ENCODE results near the gene NME2. TPM values are rescaled to one million over a fixed set of nuclear protein-coding genes. Genes with fewer than 3 reads are reported as not detected.

The NME2 gene
- total and polyA plus RNA-seq, 2 of the 8 experiments (the other 6 are each of a cell fraction or from before 2014, with no cell fraction given) = 827 to 929 TPM

DNA sequence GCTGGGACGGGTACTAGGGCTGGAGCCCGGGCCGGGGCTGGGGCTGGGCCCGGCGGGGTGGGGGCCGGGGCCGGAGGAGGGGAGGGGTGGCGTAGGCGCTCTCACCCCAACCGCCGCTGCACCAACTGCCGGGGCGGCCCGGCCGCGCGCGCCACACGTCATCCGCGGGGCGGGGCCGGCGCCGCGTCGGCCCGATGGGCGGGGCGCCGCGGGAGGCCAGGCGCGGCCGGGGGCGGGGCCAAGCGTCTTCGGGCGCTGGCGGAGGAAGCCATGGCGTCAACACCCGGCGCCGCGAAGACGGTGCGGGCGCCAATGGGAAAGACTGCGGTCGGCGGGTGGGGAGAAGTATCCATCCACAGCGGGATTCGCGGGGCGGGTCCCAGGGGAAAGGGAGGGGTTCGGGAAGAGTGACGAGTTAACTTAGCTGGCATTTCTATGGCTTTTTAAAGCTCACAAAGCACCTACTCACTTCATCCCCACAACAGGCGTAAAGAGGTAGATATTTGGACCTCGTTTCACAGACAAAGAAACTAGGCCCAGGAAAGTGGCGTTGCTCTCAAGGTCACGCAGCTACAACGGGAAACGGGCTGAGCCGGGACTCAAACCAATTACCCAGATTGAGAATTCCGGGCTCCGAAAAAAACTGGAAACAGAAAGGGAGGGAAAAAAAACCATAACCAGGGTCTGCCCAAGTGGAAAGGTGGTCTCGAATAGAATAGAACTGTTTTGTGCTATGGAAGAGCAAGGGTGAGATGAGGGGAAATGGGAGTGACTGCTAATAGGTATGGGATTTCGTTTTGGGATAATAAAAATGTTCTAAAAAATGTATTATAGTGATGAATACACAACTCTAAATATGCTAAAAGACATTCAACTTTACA is 45.2 kb upstream of the NME2 start, which contains the start of gene SPAG9 (continued):
- TF ChIP-seq, protein P1, sequence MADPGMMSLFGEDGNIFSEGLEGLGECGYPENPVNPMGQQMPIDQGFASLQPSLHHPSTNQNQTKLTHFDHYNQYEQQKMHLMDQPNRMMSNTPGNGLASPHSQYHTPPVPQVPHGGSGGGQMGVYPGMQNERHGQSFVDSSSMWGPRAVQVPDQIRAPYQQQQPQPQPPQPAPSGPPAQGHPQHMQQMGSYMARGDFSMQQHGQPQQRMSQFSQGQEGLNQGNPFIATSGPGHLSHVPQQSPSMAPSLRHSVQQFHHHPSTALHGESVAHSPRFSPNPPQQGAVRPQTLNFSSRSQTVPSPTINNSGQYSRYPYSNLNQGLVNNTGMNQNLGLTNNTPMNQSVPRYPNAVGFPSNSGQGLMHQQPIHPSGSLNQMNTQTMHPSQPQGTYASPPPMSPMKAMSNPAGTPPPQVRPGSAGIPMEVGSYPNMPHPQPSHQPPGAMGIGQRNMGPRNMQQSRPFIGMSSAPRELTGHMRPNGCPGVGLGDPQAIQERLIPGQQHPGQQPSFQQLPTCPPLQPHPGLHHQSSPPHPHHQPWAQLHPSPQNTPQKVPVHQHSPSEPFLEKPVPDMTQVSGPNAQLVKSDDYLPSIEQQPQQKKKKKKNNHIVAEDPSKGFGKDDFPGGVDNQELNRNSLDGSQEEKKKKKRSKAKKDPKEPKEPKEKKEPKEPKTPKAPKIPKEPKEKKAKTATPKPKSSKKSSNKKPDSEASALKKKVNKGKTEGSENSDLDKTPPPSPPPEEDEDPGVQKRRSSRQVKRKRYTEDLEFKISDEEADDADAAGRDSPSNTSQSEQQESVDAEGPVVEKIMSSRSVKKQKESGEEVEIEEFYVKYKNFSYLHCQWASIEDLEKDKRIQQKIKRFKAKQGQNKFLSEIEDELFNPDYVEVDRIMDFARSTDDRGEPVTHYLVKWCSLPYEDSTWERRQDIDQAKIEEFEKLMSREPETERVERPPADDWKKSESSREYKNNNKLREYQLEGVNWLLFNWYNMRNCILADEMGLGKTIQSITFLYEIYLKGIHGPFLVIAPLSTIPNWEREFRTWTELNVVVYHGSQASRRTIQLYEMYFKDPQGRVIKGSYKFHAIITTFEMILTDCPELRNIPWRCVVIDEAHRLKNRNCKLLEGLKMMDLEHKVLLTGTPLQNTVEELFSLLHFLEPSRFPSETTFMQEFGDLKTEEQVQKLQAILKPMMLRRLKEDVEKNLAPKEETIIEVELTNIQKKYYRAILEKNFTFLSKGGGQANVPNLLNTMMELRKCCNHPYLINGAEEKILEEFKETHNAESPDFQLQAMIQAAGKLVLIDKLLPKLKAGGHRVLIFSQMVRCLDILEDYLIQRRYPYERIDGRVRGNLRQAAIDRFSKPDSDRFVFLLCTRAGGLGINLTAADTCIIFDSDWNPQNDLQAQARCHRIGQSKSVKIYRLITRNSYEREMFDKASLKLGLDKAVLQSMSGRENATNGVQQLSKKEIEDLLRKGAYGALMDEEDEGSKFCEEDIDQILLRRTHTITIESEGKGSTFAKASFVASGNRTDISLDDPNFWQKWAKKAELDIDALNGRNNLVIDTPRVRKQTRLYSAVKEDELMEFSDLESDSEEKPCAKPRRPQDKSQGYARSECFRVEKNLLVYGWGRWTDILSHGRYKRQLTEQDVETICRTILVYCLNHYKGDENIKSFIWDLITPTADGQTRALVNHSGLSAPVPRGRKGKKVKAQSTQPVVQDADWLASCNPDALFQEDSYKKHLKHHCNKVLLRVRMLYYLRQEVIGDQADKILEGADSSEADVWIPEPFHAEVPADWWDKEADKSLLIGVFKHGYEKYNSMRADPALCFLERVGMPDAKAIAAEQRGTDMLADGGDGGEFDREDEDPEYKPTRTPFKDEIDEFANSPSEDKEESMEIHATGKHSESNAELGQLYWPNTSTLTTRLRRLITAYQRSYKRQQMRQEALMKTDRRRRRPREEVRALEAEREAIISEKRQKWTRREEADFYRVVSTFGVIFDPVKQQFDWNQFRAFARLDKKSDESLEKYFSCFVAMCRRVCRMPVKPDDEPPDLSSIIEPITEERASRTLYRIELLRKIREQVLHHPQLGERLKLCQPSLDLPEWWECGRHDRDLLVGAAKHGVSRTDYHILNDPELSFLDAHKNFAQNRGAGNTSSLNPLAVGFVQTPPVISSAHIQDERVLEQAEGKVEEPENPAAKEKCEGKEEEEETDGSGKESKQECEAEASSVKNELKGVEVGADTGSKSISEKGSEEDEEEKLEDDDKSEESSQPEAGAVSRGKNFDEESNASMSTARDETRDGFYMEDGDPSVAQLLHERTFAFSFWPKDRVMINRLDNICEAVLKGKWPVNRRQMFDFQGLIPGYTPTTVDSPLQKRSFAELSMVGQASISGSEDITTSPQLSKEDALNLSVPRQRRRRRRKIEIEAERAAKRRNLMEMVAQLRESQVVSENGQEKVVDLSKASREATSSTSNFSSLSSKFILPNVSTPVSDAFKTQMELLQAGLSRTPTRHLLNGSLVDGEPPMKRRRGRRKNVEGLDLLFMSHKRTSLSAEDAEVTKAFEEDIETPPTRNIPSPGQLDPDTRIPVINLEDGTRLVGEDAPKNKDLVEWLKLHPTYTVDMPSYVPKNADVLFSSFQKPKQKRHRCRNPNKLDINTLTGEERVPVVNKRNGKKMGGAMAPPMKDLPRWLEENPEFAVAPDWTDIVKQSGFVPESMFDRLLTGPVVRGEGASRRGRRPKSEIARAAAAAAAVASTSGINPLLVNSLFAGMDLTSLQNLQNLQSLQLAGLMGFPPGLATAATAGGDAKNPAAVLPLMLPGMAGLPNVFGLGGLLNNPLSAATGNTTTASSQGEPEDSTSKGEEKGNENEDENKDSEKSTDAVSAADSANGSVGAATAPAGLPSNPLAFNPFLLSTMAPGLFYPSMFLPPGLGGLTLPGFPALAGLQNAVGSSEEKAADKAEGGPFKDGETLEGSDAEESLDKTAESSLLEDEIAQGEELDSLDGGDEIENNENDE (IDR thresholded peaks at IDR 0.05; ENCODE audit: insufficient replicate concordance, low read length) = no peak
- TF ChIP-seq, protein P2, sequence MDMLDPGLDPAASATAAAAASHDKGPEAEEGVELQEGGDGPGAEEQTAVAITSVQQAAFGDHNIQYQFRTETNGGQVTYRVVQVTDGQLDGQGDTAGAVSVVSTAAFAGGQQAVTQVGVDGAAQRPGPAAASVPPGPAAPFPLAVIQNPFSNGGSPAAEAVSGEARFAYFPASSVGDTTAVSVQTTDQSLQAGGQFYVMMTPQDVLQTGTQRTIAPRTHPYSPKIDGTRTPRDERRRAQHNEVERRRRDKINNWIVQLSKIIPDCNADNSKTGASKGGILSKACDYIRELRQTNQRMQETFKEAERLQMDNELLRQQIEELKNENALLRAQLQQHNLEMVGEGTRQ (IDR thresholded peaks at IDR 0.05; ENCODE audit: low read length) = no peak
- TF ChIP-seq, protein P3, sequence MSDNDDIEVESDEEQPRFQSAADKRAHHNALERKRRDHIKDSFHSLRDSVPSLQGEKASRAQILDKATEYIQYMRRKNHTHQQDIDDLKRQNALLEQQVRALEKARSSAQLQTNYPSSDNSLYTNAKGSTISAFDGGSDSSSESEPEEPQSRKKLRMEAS (IDR thresholded peaks at IDR 0.05) = no peak
- TF ChIP-seq KDM5A (IDR thresholded peaks at IDR 0.05; ENCODE audit: low read length) = no peak
- peak; percentile 0 for TF ChIP-seq SAP30 (IDR thresholded peaks at IDR 0.05; ENCODE audit: insufficient read depth, insufficient replicate concordance, low read length)
- no peak for TF ChIP-seq EP300 (IDR thresholded peaks at IDR 0.05; ENCODE audit: borderline replicate concordance in 1 of 2, low read depth in 2 of 2, low read length in 2 of 2)
- TF ChIP-seq EGR1 (IDR thresholded peaks at IDR 0.05; ENCODE audit: borderline replicate concordance, low read depth, low read length) = no peak
- TF ChIP-seq SIX5 (IDR thresholded peaks at IDR 0.05; ENCODE audit: low read depth, low read length) = no peak

Data from H1 (cell line).